GM13976 (cell line): ENCODE measurements around the gene AP3S1.

Experiments
- DNase-seq: peaks from one replicate; pipeline ENCODE4 v3.0.0; 2012; ENCODE audit warnings: low spot score
- CTCF ChIP-seq: IDR thresholded peaks from 2 replicates; pipeline ENCODE4 v1.5.1; 2012; ENCODE audit warnings: borderline replicate concordance, mild to moderate bottlenecking; ENCODE audit not compliant: insufficient read depth; ENCODE audit errors: extremely low read depth, missing control alignments, control extremely low read depth
- in situ Hi-C: fragments of 300-500 bp; cut with MboI; formaldehyde crosslinking; loops from one replicate; pipeline ENCODE4 v1.12.0; 2022; ENCODE audit warnings: low sequenced_read_pairs, mixed read lengths, inconsistent platforms; ENCODE audit not compliant: unreplicated experiment

Gene AP3S1

GRCh38 chr5:115949096-115949495 is 107.4 kb downstream of the AP3S1 start:
- TF ChIP-seq CTCF, result no peak
- in situ Hi-C loops, result no loop called here
- DNase-seq, result no peak

GRCh38 chr5:115952588-115952987 is 110.9 kb downstream of the AP3S1 start:
- DNase-seq, result no peak
- in situ Hi-C loops, result no loop called here
- no peak for TF ChIP-seq CTCF

- TF ChIP-seq CTCF, result no peak
- in situ Hi-C loops, result no loop called here
- no peak for DNase-seq
These were observed 112.4 kb downstream of the AP3S1 start for GRCh38 chr5:115954144-115954543.

GRCh38 chr5:115956957-115957356 is 115.2 kb downstream of the AP3S1 start:
- no peak for DNase-seq
- no peak for TF ChIP-seq CTCF
- in situ Hi-C loops, result no loop called here

- no peak for TF ChIP-seq CTCF
- in situ Hi-C loops, result no loop called here
- DNase-seq, result peak; percentile 47
These were observed 119.9 kb downstream of the AP3S1 start for GRCh38 chr5:115961381-115962238.

GRCh38 chr5:115962239-115962564 is 120.5 kb downstream of the AP3S1 start, which contains the start of gene LVRN:
TSS of gene LVRN (plus strand) at chr5:115962475. CDS start at chr5:115962618, 143 bp downstream.
- no peak for TF ChIP-seq CTCF
- no peak for DNase-seq
- in situ Hi-C loops, result no loop called here
